K562 (cell line): ENCODE measurements around the gene CEP128. TPM values are rescaled to one million over a fixed set of nuclear protein-coding genes. Genes with fewer than 3 reads are reported as not detected.

ENCODE experiments used
- ATAC-seq: fragments of 200-7000 bp; cut with Tn5 transposase; 3 replicates; pipeline ENCODE4 v1.9.1; 2020; ENCODE audit warnings: moderate library complexity
- BruUV-seq: library from RNA; stranded (reverse); fragments of 400-500 nt; replicated peaks from 2 replicates; lab custom pipeline; 2021; lab: Mats Ljungman, UMichigan
- CTCF ChIA-PET: fragments of 300-600 bp; formaldehyde crosslinking; extraction: SDS; loops from one replicate; lab custom pipeline; 2021; ENCODE audit warnings: low intra/inter-chr PET ratio; lab: Yijun Ruan, JAX
- POLR2A ChIA-PET: fragments of 300-600, 350-650 bp; sonication (Branson Sonifier 250); formaldehyde crosslinking; extraction: SDS; loops from one replicate; lab custom pipeline; 2021; ENCODE audit warnings: antibody characterized with exemption, inconsistent platforms; lab: Yijun Ruan, JAX
- DNase-seq, 4 experiments: peaks; one replicate each; pipeline versions ENCODE4 v3.0.0 to v3.0.0-alpha.2; 2011 to 2018; ENCODE audit warnings: low spot score in 3 of 4, mixed read lengths in 3 of 4; ENCODE audit errors: extremely low read depth in 1 of 4
- FAIRE-seq: peaks from 2 replicates; lab custom pipeline; 2011; peaks lifted over from hg19 to GRCh38; lab: Jason Lieb, UNC
- H2AFZ ChIP-seq: 2 replicates; pipeline ENCODE4 v1.6.0; 2011; ENCODE audit warnings: low read depth, low read length, control low read depth, inconsistent platforms
- H3K27ac ChIP-seq: fragments of 200-600 bp; 3 replicates; pipeline ENCODE4 v1.8.0; 2011; ENCODE audit warnings: low read depth, mild to moderate bottlenecking, control low read depth, inconsistent platforms, low read length, moderate library complexity, mixed read lengths; ENCODE audit errors: extremely low read depth
- H3K27me3 ChIP-seq, 2 experiments: fragments of 300-600 bp in 1 of 2; 2 replicates in 1 of 2; 3 replicates in 1 of 2; pipeline versions ENCODE4 v1.6.0 to v1.8.0; 2011; ENCODE audit warnings: inconsistent platforms in 2 of 2, low read length in 2 of 2, mild to moderate bottlenecking in 1 of 2, mixed read lengths in 1 of 2, moderate library complexity in 1 of 2; ENCODE audit not compliant: control insufficient read depth in 2 of 2, insufficient read depth in 2 of 2
- H3K36me3 ChIP-seq: fragments of 300-600 bp; 3 replicates; pipeline ENCODE4 v1.8.0; 2011; ENCODE audit warnings: mild to moderate bottlenecking, low read length, inconsistent platforms; ENCODE audit not compliant: control insufficient read depth, insufficient read depth
- H3K4me1 ChIP-seq, 2 experiments: fragments of 200-600 bp in 1 of 2; replicated peaks in 1 of 2; 2 replicates in 1 of 2; 3 replicates in 1 of 2; pipeline versions ENCODE4 v1.5.1 to v1.8.0; 2011; ENCODE audit warnings: inconsistent platforms in 2 of 2, low read length in 2 of 2, mild to moderate bottlenecking in 1 of 2, mixed read lengths in 1 of 2, moderate library complexity in 1 of 2; ENCODE audit not compliant: control insufficient read depth in 2 of 2, insufficient read depth in 2 of 2
- H3K4me2 ChIP-seq: 2 replicates; pipeline ENCODE4 v1.6.1; 2011; ENCODE audit warnings: low read length, control low read depth, inconsistent platforms, mixed read lengths; ENCODE audit not compliant: insufficient read depth
- H3K4me3 ChIP-seq: fragments of 200-600 bp; sonication (generic), shearing (Covaris generic); 2 replicates; pipeline ENCODE4 v1.5.1; 2016; ENCODE audit warnings: control low read depth, inconsistent platforms
- H3K79me2 ChIP-seq: fragments of 200-600 bp; 3 replicates; pipeline ENCODE4 v1.8.0; 2011; ENCODE audit warnings: low read length, inconsistent platforms; ENCODE audit not compliant: control insufficient read depth, insufficient read depth
- H3K9ac ChIP-seq, 2 experiments: 2 replicates each; pipeline versions ENCODE4 v1.6.0 to v1.6.1; 2011; ENCODE audit warnings: low read depth in 2 of 2, low read length in 2 of 2, control low read depth in 1 of 2, inconsistent platforms in 1 of 2, mild to moderate bottlenecking in 1 of 2, mixed read lengths in 1 of 2; ENCODE audit not compliant: insufficient read depth in 1 of 2
- H3K9me1 ChIP-seq: one replicate; pipeline ENCODE4 v1.6.0; 2011; ENCODE audit warnings: inconsistent platforms, mild to moderate bottlenecking, low read length, moderate library complexity; ENCODE audit not compliant: control insufficient read depth, insufficient read depth
- H3K9me3 ChIP-seq: replicated peaks from 2 replicates; pipeline ENCODE4 v1.5.1; 2011; ENCODE audit warnings: low read depth, low read length, inconsistent platforms; ENCODE audit not compliant: control insufficient read depth, insufficient read depth
- H4K20me1 ChIP-seq: replicated peaks from 2 replicates; pipeline ENCODE4 v1.6.1; 2011; ENCODE audit warnings: low read length, inconsistent platforms, mixed read lengths; ENCODE audit not compliant: control insufficient read depth, insufficient read depth
- MAFK ChIP-seq: IDR thresholded peaks from 2 replicates; pipeline ENCODE4 v1.6.1; 2011; ENCODE audit warnings: low read length, improper control_type of control experiment
- SFPQ ChIP-seq: fragments of 200-400 bp; formaldehyde crosslinking; IDR thresholded peaks from 2 replicates; pipeline ENCODE4 v1.6.1; 2017; ENCODE audit warnings: mild to moderate bottlenecking, low read depth, low read length, moderate library complexity
- ZNF445 ChIP-seq: fragments of 250-450 bp; sonication (Bioruptor Pico); IDR thresholded peaks from 2 replicates; pipeline ENCODE4 v1.4.0; 2020; ENCODE audit warnings: low read depth, mild to moderate bottlenecking, moderate library complexity
- ZNF740 ChIP-seq, 3 experiments: fragments of 200-800 bp in 1 of 3; sonication (Bioruptor generic) in 1 of 3; sonication (generic) in 1 of 3; formaldehyde crosslinking in 1 of 3; IDR thresholded peaks; 2 replicates each; pipeline versions ENCODE4 v1.6.1 to v1.8.0; 2016 to 2022; ENCODE audit warnings: mild to moderate bottlenecking in 2 of 3, missing compliant biosample characterization in 2 of 3, missing genetic modification characterization in 2 of 3, missing genetic modification reagents in 1 of 3
- ZSCAN32 ChIP-seq: fragments of 450-650 bp; formaldehyde crosslinking; IDR thresholded peaks from 2 replicates; pipeline ENCODE4 v1.4.0; 2020; ENCODE audit warnings: mild to moderate bottlenecking, moderate library complexity
- in situ Hi-C: fragments of 300-500 bp; cut with MboI; formaldehyde crosslinking; loops from 4 replicates; pipeline ENCODE4 v1.15.0; 2018; ENCODE audit warnings: inconsistent platforms, mixed read lengths
- intact Hi-C: fragments of 100-400 bp; cut with micrococcal nuclease; formaldehyde crosslinking; loops from 2 replicates; pipeline ENCODE4 v1.14.2; 2022
- polyA plus RNA-seq, 8 experiments: library from polyadenylated mRNA; depleted of rRNA in 4 of 8; stranded (reverse) in 5 of 8; unstranded in 3 of 8; fragments of >200 nt; fragmentation: Nextera tagmentation in 2 of 8; fragmentation: Illumina TruSeq in 1 of 8; extraction: Ambion mirVana in 2 of 8; extraction: Trizol in 1 of 8; gene quantifications; 2 replicates each; pipeline versions ENCODE4 v1.2.1 to v1.2.3, GENCODE V29; 2011 to 2014; ENCODE audit warnings: inconsistent platforms in 1 of 8, missing spikeins in 1 of 8
- total RNA-seq, 7 experiments: library from RNA; depleted of rRNA in 6 of 7; stranded (reverse); fragments of >200 nt in 6 of 7; fragmentation: Illumina TruSeq in 2 of 7; extraction: Trizol in 2 of 7; gene quantifications; 2 replicates each; pipeline versions ENCODE4 v1.2.1 to v1.2.3, GENCODE V29; 2011 to 2021; ENCODE audit warnings: low replicate concordance in 1 of 7
- TF ChIP-seq, protein P1 (sequence below): fragments of 450-650 bp; IDR thresholded peaks from 2 replicates; pipeline ENCODE4 v1.6.1; 2018; ENCODE audit not compliant: partially characterized antibody
- TF ChIP-seq, protein P2 (sequence below), 2 experiments: fragments of 250-450 bp in 1 of 2; fragments of 450-650 bp in 1 of 2; sonication (Bioruptor Pico) in 1 of 2; IDR thresholded peaks; 2 replicates each; pipeline versions ENCODE4 v1.6.1 to v1.8.0; 2016 to 2021; ENCODE audit warnings: mild to moderate bottlenecking in 2 of 2, moderate library complexity in 2 of 2, missing compliant biosample characterization in 1 of 2, missing genetic modification characterization in 1 of 2

CEP128 gene
- total and polyA plus RNA-seq, 9 of the 15 experiments (the other 6 are each of a cell fraction or from before 2014, with no cell fraction given): 2.3 to 9.2 (median 4.6) TPM

GRCh38 chr14:80839743-80840142 is 101.8 kb downstream of the CEP128 start (continued):
- TF ChIP-seq, protein P1, sequence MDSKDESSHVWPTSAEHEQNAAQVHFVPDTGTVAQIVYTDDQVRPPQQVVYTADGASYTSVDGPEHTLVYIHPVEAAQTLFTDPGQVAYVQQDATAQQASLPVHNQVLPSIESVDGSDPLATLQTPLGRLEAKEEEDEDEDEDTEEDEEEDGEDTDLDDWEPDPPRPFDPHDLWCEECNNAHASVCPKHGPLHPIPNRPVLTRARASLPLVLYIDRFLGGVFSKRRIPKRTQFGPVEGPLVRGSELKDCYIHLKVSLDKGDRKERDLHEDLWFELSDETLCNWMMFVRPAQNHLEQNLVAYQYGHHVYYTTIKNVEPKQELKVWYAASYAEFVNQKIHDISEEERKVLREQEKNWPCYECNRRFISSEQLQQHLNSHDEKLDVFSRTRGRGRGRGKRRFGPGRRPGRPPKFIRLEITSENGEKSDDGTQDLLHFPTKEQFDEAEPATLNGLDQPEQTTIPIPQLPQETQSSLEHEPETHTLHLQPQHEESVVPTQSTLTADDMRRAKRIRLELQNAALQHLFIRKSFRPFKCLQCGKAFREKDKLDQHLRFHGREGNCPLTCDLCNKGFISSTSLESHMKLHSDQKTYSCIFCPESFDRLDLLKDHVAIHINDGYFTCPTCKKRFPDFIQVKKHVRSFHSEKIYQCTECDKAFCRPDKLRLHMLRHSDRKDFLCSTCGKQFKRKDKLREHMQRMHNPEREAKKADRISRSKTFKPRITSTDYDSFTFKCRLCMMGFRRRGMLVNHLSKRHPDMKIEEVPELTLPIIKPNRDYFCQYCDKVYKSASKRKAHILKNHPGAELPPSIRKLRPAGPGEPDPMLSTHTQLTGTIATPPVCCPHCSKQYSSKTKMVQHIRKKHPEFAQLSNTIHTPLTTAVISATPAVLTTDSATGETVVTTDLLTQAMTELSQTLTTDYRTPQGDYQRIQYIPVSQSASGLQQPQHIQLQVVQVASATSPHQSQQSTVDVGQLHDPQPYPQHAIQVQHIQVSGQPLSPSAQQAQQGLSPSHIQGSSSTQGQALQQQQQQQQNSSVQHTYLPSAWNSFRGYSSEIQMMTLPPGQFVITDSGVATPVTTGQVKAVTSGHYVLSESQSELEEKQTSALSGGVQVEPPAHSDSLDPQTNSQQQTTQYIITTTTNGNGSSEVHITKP: no peak

DNA sequence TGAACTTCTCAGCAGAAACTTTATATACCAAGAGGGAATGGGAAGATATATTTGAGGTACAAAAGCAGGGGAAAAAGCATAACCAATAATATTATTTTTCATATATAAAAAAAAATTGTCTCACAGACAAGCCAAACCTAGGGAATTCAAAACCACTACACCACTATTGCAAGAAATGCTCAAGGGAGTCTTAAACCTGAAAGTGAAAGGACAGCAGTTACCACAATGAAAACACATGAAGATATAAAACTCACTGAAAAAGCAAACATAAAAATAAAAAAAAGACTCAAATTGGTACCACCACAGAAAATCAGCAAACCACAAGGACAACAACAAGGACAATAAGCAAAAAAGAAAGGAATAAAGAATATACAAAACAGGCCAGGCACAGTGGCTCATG is 131.9 kb downstream of the CEP128 start:
- intact Hi-C loops (no loop called here), in situ Hi-C loops (no loop called here)
- H3K9me3 ChIP-seq: no peaks in the 10 kb centered on the region
- no peak for ATAC-seq
- no peaks in the 10 kb centered on the region for H3K27me3 ChIP-seq
- no TSS peak for BruUV-seq
- FAIRE-seq: no peak
- no peaks in the 10 kb centered on the region for H3K9me1 ChIP-seq
- no peak for TF ChIP-seq ZSCAN32 (CRISPR knock-in tag)
- TF ChIP-seq, protein P2, sequence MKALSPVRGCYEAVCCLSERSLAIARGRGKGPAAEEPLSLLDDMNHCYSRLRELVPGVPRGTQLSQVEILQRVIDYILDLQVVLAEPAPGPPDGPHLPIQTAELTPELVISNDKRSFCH (CRISPR knock-in tag; IDR thresholded peaks at IDR 0.05): no peak
- TF ChIP-seq, protein P2 (tag; IDR thresholded peaks at IDR 0.05): no peak
- TF ChIP-seq SFPQ: no peak
- TF ChIP-seq ZNF740 (CRISPR knock-in tag; IDR thresholded peaks at IDR 0.05): no peak
- no peak for TF ChIP-seq ZNF740 (tag; IDR thresholded peaks at IDR 0.05)
- TF ChIP-seq MAFK: no peak
- no peak for TF ChIP-seq ZNF445
- H3K4me1 ChIP-seq: no peaks in the 10 kb centered on the region; a peak in 1 of 5 replicates
- H4K20me1 ChIP-seq: no peaks in the 10 kb centered on the region
- H3K4me3 ChIP-seq: no peak overlapping the region
- ChIA-PET POLR2A (no interaction called here), CTCF (no interaction called here)
- H3K9ac ChIP-seq: no peak overlapping the region
- H2AFZ ChIP-seq: no peak overlapping the region
- no peak for DNase-seq
- H3K27ac ChIP-seq: no peak overlapping the region
- no peaks in the 10 kb centered on the region for H3K79me2 ChIP-seq
- no peaks in the 10 kb centered on the region for H3K36me3 ChIP-seq
- no peak overlapping the region for H3K4me2 ChIP-seq
